ENCODE measurements around the gene SURF4. TPM values are rescaled to one million over a fixed set of nuclear protein-coding genes. Genes with fewer than 3 reads are reported as not detected.

The SURF4 gene
- total and polyA plus RNA-seq, 2 donors (not counting 3 experiments of a cell fraction or from before 2014, with no cell fraction given): 216 to 358 TPM

GRCh38 chr9:133424187-133424586 lies 48.3 kb upstream of the SURF4 start:
- Histone ChIP-seq H3K4me1 (ENCODE audit: control insufficient read depth, extremely low read depth, insufficient read depth, low read length) (no peaks in the 10 kb centered on the region), H3K79me2 (ENCODE audit: control insufficient read depth, insufficient read depth, low read length) (no peaks in the 10 kb centered on the region), H3K4me2 (ENCODE audit: insufficient read depth, low read length) (no peak overlapping the region), H4K20me1 (replicated peaks; ENCODE audit: control insufficient read depth, extremely low read depth, insufficient read depth, low read length) (no peaks in the 10 kb centered on the region), H3K9me3 (replicated peaks; ENCODE audit: control insufficient read depth, insufficient read depth, low read length) (no peaks in the 10 kb centered on the region), H3K9me1 (replicated peaks; ENCODE audit: control insufficient read depth, extremely low read depth, insufficient read depth, low read length) (no peaks in the 10 kb centered on the region), H2AFZ (ENCODE audit: low read depth, low read length) (no peak overlapping the region), H3K4me3 (replicated peaks in 1 of 3; ENCODE audit: insufficient read depth in 1 of 3, low read depth in 1 of 3, low read length in 3 of 3) (no peak overlapping the region), H3K9ac (replicated peaks; ENCODE audit: extremely low read depth, insufficient read depth, low read length) (no peak overlapping the region), H3K27ac (ENCODE audit: insufficient read depth, low read depth, low read length) (no peak overlapping the region), H3K36me3 (ENCODE audit: control insufficient read depth in 2 of 2, extremely low read depth in 1 of 2, insufficient read depth in 2 of 2, low read length in 2 of 2) (no peaks in the 10 kb centered on the region), H3K27me3 (ENCODE audit: control insufficient read depth in 2 of 2, insufficient read depth in 2 of 2, low read length in 2 of 2) (peaks cover 9 to 13% of the 10 kb centered on the region in 2 experiments)
- DNase-seq (ENCODE audit: low read depth, low spot score) (no peak), FAIRE-seq (no peak)
- no TSS peak for BruUV-seq (replicated peaks)
- ChIA-PET CTCF (no interaction called here), POLR2A (no interaction called here)
- dilution Hi-C loops (cut with MboI; ENCODE audit: extremely low pct_ligation_motif_present, low sequenced_read_pairs) (no loop called here), intact Hi-C loops (cut with micrococcal nuclease) (no loop called here)
- TF ChIP-seq EZH2 (IDR thresholded peaks at IDR 0.05; ENCODE audit: borderline replicate concordance, low read depth, low read length, severe bottlenecking): no peak
- TF ChIP-seq MAX (IDR thresholded peaks at IDR 0.05; ENCODE audit: insufficient read depth, insufficient read length): no peak
- TF ChIP-seq JUN (IDR thresholded peaks at IDR 0.05; ENCODE audit: borderline replicate concordance, insufficient read depth, insufficient read length, low read depth): no peak
- TF ChIP-seq MYC (IDR thresholded peaks at IDR 0.05; ENCODE audit: low read depth, low read length): no peak
- TF ChIP-seq POLR2AphosphoS5 (IDR thresholded peaks at IDR 0.05; ENCODE audit: insufficient read depth, low read depth, low read length): no peak
- TF ChIP-seq FOS (IDR thresholded peaks at IDR 0.05; ENCODE audit: borderline replicate concordance, insufficient read depth, low read length): no peak
- no peak for TF ChIP-seq POLR2A (IDR thresholded peaks at IDR 0.05; ENCODE audit: low read depth, low read length)
- TF ChIP-seq GATA2 (IDR thresholded peaks at IDR 0.05; ENCODE audit: insufficient read depth, insufficient read length, low read depth, low read length): no peak
- TF ChIP-seq CTCF (IDR thresholded peaks at IDR 0.05; ENCODE audit: extremely low read depth in 1 of 2, insufficient read depth in 1 of 2, low read depth in 1 of 2, low read length in 2 of 2): no peak

All from endothelial cell of umbilical vein (primary cell).